Activated effector memory CD4-positive, alpha-beta T cell treated with Interleukin-2 at 50 U/mL for 16 hours (primary cell): ENCODE results near the gene NELFA.

Source experiments
- DNase-seq: peaks from one replicate; pipeline ENCODE4 v3.0.0-alpha.2; 2020

NELFA gene

DNA sequence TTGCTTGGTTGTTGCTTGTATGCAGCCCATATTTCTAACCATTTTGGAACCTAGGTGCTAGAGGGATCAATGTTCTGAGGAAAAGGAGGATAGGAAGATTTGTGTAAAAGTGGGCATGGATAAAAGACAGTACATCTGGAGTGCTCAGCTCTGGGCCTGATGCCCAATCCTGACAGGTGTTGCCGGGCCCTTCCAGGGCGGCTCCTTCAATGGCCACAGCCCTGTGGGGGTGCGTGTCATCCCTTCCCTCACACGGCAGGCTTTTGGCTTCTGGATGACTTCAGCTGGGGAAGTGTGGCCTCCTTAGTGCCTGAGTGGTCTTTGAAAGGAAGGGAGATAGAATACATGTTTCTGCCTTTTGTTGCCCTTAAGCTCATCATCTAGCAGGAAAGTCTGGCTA lies 47.2 kb downstream of the NELFA start:
- DNase-seq = no peak

DNA sequence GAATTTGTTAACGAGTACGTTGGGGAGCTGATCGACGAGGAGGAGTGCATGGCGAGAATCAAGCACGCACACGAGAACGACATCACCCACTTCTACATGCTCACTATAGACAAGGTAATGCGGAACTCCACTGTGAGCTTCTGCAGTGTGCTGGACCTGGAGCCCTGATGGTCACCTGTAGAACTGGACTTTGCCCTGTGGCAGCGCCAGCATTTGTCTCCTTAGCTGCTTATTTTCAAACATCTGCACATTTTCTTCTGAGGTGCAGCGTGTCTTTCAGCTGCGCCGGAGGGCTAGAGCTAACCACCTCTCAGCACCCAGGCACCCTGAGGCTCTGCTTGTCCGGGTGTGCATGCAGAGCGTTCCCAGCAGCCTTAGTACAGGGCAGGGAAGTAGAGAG lies 47.7 kb downstream of the NELFA start:
- DNase-seq = no peak

DNA sequence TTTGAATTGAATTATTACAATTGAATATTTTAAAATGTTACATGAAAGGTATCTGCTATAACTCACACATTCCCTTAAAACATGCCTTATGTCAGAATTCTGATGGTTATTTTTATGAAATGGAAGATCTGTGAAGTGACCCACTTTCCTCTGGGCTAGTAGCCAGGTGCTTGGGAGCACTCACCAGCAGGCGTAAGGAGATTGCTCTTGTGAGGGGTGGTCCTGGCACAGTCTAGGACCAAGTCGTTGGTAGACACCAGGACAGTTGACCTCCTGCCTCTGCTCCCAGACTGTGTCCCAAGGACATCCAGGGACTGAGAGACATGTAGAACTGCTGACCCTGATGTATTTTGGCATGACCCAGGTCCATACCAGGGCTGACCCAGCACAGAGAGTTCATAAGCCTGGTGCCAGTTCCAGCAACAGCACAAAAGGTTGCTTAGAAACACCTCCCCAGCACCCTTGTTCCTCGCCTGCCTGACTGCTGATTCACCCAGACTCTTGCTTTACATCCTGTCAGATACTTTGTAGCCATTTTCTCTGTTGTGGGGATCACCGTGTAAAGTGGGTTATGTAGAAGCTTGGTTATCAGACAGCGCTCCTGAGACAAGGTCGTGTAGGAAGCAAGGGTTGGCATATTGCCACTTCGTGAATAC lies 48.5 kb downstream of the NELFA start:
- no peak for DNase-seq

- DNase-seq = no peak
These were observed 49.7 kb downstream of the NELFA start for GRCh38 chr4:1959104-1959384.

GRCh38 chr4:1958276-1959103 lies 50.3 kb downstream of the NELFA start:
- no peak for DNase-seq

GRCh38 chr4:1956631-1957030 lies 52.1 kb downstream of the NELFA start:
- DNase-seq = no peak

- no peak for DNase-seq
These were observed 55.4 kb downstream of the NELFA start for GRCh38 chr4:1953335-1953734.

GRCh38 chr4:1952719-1953118 lies 56.1 kb downstream of the NELFA start:
- DNase-seq = no peak

GRCh38 chr4:1952058-1952700 lies 56.6 kb downstream of the NELFA start:
- no peak for DNase-seq

GRCh38 chr4:1950369-1950768 lies 58.4 kb downstream of the NELFA start:
- DNase-seq = no peak

DNA sequence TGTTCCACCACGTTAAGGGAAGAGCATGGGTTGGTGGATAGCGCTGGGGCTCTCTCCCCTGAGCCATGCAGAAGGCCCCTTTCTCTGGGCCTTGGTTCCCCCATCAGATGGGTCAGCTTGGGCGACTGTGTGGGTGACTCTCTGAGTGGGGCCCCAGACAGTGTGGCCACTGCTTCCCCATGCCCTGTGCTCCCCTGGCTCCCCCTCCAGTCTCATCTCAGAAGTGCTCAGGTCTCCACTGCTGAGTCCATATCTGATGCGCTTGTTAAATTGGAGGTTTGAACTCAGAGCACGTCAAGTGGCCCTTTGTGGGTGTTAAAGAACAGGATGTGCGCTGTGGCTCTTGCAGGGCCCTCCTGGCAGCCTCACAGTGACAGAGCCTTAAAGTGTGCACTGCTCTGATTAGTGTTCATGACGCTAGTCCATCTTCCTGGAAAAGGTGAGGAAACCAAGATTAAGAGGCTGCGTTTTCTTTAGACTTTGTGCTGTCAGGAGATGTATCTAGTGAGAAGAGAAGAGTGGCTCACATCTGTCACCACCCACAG lies 59.8 kb downstream of the NELFA start:
- no peak for DNase-seq

- no peak for DNase-seq
These were observed 60.5 kb downstream of the NELFA start for GRCh38 chr4:1948232-1948631.

DNA sequence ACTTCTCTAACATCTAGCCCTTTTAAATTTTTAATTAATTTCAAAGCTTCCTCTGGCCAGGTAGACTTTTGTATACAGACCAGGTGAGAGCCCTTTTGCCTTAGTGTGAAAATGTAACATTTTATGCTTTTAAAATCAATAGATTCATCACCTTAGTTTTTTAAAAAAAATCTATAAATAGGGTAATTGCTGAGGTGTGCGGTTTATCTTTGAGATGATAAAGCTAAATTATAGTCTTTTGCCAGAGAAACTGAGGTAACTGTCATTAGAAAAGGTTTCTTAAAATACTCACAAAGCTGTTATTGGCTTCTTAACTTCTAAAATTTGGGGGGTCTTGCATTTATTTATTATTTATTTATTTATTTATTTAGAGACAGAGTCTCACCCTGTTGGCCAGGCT lies 62.9 kb downstream of the NELFA start:
- DNase-seq = no peak

DNA sequence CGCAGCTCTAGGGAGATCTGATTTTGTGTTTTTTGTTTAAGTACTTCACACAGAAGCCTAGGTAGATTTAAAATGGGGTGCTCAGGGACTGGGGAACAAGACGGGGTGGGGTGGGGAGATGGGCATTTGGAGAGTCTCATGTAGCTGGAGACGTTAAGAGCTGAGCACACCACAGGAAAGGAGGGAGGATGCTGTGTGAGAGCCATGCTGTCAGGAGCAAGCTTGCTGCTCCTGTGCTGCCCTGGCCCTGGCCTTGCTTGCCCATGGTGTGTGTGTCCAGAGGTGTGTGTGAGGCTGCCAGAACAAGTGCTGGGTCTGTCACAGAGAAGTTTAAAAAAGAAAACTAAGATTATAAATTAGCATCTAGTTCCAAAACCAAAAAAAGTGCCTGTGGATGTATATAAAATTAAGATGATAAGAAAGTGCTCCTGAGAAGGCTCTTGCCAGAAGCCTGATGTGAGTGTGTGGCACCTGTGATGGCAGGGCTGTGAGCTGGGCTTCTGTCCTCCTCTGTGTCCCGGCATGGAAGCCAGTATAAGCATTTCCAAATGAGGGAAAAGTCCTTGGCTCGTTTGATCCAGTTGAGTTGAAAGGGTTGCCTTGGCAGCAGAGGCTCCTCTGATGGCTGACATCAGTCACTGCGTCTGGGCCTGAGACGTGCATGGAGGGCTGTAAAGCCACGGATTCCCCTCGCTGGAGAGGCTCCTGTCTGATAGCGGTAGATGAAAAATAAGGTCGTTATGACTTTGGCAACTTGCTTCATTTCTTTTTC lies 63.5 kb downstream of the NELFA start:
- DNase-seq = no peak

GRCh38 chr4:1943928-1944327 lies 64.8 kb downstream of the NELFA start:
- no peak for DNase-seq

DNA sequence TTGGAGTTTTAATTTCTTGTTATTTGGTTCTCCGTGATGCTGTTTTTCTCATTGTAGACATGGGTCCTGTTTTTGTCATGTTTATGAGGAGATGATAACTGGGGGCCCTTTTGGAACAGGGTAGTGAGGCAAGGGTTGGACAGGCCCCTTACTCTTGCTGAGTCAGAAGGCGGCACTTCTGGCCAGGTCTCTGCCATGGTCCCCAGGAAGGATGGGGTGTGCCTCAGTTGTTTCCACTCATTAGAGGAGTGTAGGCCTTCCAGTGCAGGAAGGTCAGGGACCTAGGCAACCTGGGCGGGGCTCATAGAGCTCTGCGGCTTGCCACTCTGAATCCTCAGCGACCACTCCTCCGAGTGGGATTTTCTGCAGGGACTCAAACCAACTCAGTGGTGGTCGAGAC lies 68.2 kb downstream of the NELFA start:
- no peak for DNase-seq

- DNase-seq = no peak
These were observed 68.9 kb downstream of the NELFA start for GRCh38 chr4:1939664-1940509.

DNA sequence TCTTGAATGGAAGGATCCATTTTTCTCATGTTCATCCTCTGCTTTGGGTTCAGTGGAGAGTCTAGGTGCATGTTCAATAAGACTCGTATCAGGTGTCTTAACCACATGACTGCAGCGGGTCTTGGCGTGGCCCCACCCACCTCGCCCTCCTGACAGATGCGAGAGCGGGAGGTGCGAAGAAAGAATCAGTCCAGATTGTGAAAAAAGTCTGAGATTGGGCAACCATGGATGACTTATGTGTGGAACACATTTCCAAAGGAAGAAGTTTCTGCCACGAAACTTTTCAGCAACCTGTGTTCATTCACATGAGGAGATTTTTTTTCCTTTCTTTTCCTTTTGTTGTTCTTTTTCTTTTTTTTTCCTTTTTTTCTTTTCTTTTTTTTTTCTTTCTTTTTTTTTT lies 70.7 kb downstream of the NELFA start:
- no peak for DNase-seq

DNA sequence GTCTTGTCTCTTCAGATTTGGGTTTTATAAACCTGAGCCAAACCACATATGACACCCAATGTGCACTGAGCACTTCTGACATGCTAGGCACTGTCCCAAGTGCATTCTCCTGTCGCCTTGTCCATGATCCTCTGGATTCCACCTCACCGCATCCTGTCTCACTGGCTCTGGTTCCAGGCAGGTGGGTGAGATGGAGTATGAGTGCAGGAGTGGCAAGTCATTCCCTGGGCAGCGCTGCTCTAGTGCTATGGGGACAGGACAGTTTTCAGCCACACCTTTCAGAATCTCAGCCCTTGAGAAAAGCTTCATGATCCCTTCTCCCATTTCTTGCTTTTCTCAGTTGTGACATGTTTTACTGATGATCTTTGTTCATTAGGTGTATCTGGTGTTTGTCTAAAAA lies 71.2 kb downstream of the NELFA start:
- no peak for DNase-seq

DNA sequence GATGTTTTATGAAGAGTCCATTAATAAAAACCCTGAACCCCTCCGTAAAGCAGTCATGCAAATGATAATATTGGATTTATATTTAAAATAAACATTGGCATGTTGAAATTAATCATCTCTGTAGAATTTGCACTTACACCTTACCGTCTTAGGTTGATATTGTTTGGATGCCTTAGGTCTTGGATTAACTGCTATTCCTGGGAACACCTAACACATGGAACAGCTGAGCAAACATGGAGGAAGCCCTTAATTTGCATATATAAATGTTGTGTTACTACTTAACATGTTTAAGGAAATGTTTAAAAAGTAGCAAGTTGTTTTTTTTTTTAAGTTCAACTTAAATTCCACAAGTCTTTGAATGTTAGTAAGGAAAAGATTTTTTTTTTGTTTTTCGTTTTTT lies 75.1 kb downstream of the NELFA start:
- no peak for DNase-seq

DNA sequence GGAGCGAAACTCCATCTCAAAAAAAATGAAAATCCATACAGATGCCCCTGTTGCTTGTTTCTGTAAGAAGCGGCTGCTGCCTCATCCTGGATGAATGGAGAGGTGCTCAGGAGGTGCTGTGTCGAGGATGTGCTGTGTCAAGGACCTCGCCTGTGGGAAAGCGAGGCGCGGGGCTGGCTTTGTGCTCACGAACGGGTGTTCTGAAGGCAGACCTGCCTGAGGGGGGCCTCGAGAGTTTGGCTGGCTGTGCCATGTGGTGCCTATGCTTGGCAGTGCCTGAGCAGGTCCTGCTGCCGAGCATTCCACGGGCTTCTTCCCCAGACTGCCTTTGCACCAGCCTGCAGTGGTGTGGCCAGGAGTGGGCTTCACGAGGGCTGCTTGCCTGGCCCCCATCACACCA lies 76.0 kb downstream of the NELFA start:
- DNase-seq = no peak
